Lower leg skin (tissue), 3 donors: Measurements from ENCODE around the gene RUNX1.

Experiments
- POLR2A ChIP-seq, 2 donors: fragments of 450-650 bp; IDR thresholded peaks; one replicate each; pipeline ENCODE4 v1.6.1; 2016 to 2017; ENCODE audit warnings: antibody characterized with exemption in 2 of 2, mild to moderate bottlenecking in 1 of 2, moderate library complexity in 1 of 2
- TF ChIP-seq, protein P1 (sequence below), 3 donors: fragments of 450-650 bp; IDR thresholded peaks; one replicate each; pipeline ENCODE4 v1.5.1; 2016; ENCODE audit warnings: antibody characterized with exemption in 3 of 3, mild to moderate bottlenecking in 3 of 3, moderate library complexity in 2 of 3

DNA sequence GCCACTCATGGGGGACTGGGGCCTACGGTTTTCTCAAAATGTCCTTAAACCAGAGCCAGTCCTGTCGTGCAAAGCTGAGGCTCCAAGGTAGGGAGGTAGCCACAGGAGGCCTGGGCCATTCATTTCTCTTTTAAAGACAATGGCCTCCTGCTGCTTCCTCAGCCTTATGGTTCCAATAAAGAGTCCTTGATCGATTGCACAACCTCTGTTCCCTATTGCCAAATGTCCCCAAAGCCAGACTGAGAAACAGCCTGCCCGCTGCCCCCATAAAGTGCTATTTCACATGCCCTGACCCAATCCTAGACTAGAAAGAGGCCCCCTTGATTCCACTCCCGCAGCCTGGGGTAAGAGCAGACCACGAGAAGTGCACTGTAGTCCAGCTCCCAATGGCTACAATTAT lies 213.6 kb downstream of the RUNX1 start:
- TF ChIP-seq, protein P1, sequence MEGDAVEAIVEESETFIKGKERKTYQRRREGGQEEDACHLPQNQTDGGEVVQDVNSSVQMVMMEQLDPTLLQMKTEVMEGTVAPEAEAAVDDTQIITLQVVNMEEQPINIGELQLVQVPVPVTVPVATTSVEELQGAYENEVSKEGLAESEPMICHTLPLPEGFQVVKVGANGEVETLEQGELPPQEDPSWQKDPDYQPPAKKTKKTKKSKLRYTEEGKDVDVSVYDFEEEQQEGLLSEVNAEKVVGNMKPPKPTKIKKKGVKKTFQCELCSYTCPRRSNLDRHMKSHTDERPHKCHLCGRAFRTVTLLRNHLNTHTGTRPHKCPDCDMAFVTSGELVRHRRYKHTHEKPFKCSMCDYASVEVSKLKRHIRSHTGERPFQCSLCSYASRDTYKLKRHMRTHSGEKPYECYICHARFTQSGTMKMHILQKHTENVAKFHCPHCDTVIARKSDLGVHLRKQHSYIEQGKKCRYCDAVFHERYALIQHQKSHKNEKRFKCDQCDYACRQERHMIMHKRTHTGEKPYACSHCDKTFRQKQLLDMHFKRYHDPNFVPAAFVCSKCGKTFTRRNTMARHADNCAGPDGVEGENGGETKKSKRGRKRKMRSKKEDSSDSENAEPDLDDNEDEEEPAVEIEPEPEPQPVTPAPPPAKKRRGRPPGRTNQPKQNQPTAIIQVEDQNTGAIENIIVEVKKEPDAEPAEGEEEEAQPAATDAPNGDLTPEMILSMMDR (IDR thresholded peaks at IDR 0.05), result no peak
- no peak for TF ChIP-seq POLR2A (IDR thresholded peaks at IDR 0.05)
